ENCODE data around the gene KLRK1.

DNA sequence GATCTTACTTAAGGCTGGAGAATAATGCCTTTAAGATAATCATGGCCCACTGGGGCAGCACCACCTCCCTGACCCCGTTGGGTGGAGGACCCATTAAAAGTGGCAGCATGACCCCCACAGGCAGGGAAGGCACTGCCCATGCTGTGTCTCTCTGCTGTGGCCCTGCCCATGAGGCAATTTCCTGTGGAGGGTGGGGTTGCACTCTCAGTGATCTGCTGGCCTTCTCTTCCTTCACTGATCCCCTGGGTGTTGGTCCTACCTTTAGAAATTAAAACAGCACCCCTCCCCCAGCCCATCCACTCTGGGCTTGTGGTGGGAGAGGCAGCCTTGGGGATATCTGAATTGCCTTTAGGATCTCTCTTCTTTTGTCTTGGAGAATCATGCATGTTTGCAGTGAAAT is 17.3 kb downstream of the KLRK1 start:
- TF ChIP-seq CTCF (IDR thresholded peaks at IDR 0.05) (no peak), POLR2A (IDR thresholded peaks at IDR 0.05) (no peak), POLR2AphosphoS5 (IDR thresholded peaks at IDR 0.05; ENCODE audit: insufficient read depth in 1 of 2, low read depth in 1 of 2) (no peak)

Data from vagina (tissue), 2 donors.